GM19395 (cell line): ENCODE measurements around the gene SH3PXD2A.
"Not testable (repeated sequence)": the region's sequence is repeated elsewhere in the genome, so short reads cannot be mapped to it uniquely, and the experiment has no call there.

ENCODE experiments used
- ATAC-seq: cut with Tn5 transposase; IDR thresholded peaks from one replicate; pipeline ENCODE4 v1.9.1; 2021; ENCODE audit warnings: mild to moderate bottlenecking, moderate library complexity; ENCODE audit not compliant: unreplicated experiment

The SH3PXD2A gene

DNA sequence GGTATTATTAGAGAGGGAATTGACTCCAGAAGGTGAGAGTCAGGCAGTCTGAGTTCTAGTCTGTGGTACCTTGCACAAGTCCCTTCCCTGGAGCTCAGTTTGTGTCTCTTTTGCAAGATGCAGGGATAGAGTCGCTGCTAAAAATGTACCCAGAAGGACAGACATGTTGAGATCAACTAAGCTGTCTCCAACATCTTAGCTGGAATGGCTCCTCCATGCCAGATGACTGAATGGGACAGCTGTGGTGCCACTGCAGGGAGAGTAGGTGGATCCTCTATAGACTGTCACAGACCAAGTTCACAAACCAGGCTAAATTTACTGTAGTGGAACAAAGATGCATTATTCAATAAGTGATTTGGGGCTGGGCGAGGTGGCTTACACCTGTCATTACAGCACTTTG lies 241.8 kb downstream of the SH3PXD2A start:
- no peak for ATAC-seq

DNA sequence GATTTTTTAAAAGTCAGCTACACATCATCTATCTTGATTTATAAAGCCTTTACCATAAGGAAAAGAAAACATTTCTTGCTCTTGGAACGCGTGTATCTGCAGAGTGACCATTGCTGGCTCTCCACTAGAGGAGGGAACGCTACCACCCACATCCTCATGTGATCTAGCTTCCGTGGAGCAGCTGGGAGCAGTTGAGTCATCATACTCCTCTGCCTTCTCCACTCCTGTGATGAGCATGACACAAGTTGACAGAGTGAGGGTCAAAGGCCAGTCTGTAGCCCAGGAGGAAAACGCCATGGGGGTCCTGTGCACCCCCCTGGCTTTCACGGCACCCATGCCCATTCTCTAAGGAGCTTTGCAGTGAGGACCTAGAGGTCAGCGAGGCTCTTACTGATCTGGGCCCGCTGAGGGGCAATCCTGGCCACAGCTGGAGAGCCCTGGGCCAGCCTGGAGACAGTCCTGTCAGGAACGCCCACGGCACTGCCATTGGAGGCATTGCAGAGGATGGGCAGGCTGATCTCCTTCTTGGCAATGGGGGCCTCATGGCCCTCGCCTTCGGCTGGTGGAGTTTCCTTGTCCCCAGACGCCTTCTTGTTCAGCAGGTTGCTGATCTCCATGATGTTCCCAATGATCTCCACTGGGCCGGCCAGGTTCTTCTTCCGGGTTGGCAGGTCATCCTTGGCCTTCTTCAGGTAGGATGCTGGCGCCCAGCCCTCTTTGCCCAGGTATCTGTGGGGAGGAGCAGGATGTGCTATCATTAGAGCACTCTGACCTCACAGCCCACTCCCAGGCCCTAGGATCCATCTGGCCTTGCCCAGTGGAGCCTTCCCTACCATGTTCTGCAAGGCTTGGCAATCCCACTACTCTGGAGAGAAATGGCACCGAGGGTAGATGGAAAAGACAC lies 242.7 kb downstream of the SH3PXD2A start:
- ATAC-seq, result no peak

DNA sequence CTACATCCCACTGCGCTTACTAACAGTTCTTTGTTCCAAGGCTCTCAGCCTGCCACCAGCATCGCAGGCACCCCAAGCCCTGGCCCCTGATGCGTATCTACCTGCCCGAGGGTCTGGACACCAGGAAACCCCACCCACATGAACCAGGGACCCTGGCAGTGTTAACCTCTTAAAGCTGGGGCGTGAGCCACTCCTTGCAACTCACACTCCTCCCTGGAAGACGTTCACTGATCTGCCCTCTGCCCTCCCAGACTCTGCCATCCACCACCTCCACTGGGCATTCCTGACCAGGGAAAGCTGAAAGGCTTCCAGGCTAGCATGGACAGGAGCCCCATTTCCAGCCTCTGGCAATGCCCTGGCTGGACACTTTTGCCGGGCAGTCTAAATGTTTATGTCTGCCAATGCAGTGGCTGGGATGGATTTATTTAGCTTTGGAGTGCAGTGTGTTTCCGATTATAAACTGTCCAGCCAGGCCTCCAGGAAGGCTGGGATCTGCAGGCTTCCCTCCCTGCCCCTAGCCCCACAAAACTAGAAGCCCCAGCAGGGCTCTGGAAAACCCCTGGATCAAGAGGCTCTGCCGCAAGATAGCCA lies 244.4 kb downstream of the SH3PXD2A start:
- no peak for ATAC-seq

DNA sequence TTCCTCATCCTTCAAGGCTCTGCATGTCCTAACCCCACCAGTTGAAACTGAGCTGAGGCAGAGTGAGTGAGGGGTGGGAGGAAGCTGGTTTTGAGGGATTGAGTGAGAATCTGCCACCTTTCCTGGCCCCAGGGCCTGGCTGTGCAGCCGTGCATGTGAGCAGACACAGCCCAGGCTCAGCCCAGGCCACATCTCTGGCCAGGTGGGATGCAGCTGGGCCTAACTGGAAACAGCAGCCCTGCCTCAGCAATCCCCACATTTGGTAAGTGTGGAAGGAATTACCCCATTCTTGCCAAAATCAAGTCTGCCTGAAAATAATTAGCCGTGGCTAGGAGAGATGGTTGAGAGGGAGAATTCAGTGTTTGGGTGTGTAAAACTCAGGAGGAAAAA lies 245.3 kb downstream of the SH3PXD2A start:
- no peak for ATAC-seq

DNA sequence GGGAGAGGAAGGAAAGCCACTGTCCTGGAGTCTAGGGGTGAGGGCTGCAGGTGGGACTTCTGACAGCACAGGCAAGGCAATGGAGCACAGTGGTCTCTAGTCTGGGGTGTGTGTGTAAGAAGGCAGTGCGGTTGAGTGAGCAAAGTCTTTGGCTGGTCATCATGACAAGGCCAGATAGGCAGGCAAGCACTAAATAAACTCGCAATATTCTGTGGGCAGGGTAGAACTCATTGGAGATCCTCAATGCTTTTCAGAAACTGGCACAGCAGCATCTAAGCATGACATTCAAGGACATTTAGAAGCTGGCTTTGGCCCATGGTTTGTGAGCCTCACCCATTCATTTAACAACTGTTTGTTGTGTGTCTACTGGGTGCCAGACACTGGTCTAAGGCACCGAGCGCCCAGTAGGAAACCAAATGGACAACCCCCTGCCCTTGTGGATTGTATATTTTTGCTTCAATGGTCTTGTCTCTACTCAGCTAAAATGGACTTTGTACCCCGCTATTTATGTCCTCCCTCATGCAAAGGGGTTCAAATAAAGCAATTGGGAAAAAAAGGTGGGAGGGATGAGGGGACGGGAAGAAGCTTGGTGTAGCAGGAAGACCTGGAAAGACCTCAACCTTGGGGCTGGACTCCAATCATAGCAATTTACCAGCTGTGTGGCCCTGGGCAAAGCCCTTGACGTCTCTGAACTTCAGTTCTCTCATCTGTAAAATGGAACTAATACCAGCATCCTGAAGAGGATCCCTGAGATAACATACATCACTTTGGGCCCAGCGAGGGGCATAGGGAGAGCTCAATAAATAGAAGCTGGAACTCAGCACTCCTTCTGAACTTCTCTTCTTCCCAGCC lies 245.9 kb downstream of the SH3PXD2A start:
- ATAC-seq, result no peak

DNA sequence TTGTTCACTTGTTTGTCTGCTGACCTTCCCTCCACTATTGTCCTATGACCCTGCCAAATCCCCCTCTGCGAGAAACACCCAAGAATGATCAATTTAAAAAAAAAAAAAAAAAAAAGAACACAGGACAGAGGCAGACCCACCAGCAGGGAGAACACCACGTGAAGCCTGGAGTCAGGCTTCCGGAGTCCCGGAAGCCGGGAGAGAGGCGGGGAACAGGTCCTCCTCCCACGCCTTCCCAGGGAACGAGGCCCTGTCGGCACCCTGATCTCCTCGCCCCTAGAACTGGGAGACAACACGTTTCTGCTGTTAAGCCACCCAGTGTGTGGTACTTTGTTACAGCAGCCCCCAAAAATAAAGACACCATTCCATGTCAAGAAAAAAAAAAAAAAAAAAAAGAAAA lies 247.3 kb downstream of the SH3PXD2A start:
- not testable (repeated sequence) for ATAC-seq

DNA sequence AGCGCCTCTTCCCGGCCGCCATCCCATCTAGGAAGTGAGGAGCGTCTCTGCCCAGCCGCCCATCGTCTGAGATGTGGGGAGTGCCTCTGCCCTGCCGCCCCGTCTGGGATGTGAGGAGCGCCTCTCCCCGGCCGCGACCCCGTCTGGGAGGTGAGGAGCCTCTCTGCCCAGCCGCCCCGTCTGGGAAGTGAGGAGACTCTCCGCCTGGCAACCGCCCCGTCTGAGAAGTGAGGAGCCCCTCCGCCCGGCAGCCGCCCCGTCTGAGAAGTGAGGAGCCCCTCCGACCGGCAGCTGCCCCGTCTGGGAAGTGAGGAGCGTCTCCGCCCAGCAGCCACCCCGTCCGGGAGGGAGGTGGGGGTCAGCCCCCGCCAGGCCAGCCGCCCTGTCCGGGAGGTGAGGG lies 248.3 kb downstream of the SH3PXD2A start:
- ATAC-seq, result not testable (repeated sequence)

DNA sequence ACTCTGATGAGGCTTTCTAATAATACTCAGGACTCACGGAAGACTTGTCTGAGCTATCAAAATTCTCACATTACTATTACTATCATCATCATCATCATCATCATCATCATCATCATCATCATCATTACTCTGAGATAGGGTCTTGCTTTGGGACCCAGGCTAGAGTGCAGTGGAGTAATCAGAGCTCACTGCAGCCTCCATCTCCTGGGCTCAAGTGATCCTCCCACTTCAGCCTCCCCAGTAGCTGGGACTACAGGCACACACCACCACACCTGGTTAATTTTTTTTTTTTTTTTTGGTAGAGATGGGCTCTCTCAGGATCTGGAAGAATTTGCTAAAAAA lies 249.3 kb downstream of the SH3PXD2A start:
- not testable (repeated sequence) for ATAC-seq

DNA sequence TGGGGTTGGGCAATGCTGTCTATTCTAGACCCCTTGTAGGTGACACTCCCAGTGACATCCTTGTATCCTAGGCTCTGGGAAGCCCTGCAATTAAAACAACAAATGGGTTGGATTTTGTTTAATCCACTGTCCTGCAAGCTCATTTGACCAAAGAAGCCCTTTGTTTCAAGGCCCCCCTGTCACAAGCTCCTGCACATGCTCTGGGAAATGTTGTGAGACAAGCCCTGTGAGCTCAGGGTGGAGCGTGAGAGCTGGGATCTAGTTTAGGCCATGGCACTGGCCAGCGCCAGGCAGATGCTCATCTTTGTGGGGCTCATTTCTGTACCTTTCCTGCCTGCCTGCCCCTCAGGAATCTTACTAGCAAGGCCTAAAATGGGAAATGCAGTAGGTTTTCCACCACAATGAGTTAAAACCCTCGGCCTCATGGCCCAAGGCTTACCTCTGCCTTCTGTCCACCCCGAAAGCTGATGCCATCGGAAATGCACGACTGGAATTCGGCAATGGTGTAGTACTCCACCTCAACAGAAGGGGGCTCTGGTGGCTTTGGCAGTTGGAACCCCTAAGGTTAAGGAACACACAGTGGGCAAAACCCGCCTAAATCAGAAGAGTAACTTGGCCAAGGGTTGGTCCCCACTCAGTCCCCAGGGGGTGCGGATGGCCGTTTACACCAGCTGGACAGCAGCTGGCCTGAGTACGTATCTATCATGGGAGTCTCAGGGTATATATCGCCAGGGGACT lies 249.8 kb downstream of the SH3PXD2A start:
- ATAC-seq, result no peak

DNA sequence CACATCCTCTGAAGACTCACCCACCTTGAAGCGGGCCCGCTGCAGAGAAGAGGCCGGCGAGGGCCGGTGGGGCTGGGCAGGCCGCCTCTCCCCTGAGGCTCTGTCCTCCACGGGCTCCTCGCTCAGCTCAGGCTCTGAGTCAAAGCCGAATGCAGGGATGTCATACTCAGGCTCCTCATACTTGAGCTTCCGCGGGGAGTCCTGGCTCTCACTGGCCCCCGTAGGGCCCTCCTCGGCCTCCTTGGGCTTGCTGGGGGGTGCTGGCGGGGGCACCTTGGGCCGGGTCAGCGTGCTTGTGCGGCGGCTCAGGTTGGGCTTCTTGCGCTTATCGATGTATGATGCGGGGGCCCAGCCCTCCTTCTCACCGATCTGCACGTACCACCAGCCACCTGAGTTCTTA lies 252.0 kb downstream of the SH3PXD2A start:
- no peak for ATAC-seq

DNA sequence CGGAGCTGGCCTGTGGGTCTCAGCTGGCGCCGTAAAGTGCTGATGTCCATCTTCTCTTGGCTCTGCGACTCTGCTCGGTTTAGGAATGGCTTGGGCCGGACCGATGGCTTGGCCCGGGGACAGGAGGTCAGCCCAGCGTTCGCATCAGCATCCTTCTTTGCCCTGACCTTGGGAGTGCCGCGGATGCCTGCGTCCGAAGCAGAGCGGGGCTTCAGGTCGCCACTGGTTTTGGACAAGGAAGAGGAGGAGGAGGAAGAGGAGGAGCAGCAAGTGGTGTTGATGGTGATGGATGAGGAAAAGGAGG lies 252.6 kb downstream of the SH3PXD2A start:
- no peak for ATAC-seq

DNA sequence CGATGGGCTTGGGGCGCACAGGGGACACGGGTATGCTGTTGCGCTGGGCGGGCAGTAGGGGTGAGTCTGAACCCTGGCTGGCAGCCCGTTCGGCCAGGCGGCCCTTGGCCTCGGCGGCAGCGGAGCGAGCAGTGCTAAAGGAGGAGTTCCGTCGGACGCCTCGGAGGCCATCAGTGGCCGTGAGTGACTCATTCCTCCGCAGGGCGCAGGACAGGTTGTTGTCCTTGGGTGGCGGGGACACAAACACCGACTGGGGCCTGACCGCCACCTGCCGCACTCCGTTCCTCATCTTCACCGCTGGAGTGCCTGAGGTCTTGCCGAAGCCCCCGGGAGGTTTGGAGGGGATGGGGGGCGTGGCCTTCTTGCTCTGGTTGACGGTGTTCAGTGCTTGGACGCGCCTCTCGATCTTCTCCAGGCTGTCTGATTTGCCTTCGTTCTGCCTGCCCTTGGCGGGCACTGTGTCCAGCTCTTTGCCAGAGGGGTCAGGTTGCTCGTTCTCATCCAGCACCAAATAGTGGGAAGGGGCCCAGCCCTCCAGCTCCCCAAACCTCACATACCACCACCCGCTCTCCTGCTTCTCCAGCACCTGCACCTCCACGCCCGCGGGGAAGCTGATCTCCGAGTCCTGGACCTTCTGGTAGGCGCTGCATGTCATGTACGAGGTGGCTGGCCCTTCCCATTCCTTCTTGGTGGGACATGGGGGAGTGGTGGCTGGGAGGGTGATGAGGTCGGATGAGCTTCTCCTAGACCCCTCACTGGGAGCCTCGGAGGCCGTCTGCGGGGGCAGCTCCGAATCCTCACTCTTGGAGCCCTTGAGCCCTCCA lies 253.1 kb downstream of the SH3PXD2A start:
- ATAC-seq, result no peak

DNA sequence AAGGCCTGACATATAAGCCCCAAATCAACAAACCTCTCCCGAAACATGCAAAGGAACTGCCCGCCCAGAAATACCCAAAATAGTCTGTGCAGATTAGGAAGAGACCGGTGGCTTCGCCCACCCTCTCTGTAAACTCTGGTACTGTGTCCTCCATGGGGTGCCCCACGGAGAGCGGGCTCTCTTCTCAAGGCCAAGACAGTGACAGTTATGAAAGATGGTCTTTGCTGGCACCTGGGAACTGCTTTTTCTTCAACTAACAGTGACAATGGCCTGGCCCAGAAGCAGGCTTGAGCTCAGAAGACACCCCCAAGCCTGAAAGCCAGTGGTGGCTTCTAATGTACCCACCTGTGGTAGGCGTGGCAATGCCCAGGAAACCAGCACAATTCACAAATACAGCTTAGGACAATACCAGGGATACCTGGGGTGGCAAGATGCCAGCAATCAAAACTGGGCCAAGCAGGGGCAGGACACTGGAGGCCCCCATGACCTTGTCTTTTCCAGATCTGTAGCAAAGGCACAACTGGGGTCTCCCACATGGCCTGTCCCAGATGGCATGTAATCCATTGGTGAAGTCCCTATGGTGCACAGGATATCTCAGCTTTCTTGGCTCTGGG lies 254.3 kb downstream of the SH3PXD2A start:
- no peak for ATAC-seq

DNA sequence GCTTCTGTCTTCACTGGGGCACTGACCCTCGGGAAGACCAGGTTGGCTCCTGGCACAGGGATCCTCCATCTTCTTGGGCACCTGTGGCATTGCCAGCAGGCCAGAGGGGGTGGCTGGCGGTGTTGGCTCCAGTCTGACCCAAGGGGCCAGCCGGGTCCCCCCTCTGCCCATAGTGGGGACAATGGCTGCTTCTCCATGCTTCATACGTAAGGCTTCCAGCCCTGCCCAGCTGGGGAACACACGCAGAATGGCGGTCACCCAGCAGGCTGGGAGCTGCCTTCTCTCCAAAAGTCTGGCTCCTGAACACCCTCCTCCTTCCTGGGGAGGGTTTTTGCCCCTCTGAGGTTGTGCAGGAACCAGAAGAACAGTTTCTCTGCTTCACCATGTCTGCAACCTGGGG lies 255.1 kb downstream of the SH3PXD2A start:
- no peak for ATAC-seq

DNA sequence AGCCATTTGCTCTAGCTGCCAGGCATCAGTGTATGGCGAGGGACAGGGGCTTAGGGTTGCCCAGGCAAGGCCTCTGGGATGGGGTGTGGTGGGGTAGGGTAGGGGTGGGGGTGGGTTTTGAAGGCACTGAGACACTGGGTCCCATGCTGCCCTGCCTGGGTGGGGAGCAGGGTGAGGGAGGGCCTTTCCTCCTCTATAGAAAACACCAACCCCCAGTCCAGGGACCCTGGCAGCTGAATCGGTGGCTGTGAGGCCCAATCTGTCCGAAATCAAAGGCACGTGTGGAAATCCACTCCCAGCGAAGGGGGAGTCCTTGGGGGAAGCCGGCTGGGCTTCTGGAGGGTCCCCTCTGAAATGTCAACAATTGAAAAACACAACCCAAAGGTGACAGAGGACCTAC lies 255.5 kb downstream of the SH3PXD2A start:
- no peak for ATAC-seq

DNA sequence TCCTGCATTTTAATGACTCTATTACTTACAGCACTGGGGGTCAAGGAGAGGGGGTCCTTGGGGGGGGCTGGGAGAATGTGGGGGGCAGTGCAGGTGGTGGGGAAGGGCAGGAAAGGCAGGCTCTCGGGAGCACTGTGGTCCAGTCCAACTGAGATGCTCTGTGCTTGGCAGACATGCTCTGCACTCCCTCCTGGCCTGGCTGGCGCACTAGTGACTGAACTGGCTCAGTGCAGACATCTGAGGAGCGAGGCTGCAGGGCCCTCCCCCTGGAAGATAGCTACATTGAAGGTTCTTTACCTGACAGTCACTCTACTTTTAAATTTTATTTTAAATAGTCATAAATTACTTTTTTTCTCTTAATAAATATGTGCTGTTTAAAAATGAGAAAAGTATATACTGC lies 256.2 kb downstream of the SH3PXD2A start:
- no peak for ATAC-seq

DNA sequence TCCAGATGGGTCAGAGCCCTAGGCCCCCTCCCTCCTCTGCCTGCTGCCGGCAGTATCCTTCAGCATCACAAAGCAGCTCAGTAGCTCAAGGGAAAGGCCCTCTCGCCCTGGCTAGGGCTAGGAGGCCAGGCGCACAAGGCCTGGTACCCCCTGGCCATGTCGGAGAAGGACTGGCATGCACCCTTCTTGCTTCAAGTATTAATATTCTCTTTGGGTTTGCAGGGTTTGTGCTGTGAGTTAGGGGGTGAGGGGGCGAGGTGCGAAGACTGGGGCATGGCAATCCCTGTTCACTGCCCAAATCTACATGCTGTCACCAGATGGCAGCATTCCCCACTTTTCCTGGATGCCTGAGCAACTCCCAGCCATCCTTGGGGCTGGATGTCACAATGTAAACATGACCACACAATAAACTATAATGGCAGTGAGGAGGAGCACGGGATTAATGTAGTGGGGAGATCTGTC lies 256.7 kb downstream of the SH3PXD2A start:
- ATAC-seq, result no peak

DNA sequence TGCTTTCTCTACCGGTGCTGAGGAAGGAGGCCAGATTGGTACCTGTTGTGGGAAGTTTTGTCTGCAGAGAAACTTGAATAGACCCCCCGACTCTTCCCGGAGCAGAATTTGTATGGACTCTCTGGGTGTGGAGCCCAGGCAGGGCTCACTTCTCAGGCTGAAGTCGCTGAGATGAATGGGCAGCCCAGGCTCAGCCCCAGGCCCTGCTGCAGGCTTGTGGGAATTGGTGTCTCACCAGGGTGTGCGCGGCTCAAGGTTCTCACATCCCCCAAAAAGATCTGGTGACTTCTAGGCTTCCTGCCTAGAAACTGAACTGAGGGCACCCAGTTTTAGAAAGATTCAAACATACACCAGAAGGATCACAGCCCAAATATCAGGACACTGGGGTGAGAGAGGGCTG lies 258.4 kb downstream of the SH3PXD2A start:
- no peak for ATAC-seq

DNA sequence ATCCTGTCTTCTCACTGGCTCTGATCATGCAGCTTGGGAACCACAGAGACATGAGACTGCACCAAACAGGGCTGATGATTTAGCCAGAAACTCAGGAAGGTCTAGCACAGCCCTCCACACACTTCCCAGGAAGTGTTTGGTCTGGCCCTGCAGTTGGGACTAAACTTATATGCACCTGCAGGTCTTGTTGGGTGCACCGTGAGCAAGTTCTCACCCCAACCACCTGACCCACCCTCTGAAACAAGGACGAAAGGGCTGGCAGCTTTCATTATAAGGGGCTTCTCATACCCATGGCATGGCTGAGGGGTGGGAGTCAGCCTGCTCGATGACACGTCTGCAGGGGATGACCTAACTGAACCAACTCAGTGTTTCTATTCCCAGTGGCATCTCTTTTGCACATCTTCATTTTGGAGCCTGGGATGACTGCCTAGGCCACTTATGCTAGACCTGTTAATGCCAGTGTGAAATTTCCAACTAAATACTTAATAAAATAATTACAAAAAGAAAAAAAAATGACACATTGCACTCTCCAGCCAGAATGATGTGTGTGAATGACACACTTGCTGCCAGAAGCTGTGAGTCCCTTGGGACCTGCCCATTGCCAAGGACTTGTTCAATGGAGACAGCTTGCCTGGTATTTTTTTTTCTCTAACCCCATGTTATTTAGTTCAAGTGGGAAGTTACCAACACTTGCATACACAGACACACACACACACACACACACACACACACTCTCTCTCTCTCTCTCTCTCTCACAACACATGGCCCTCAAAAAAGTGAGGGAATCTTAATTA lies 259.2 kb downstream of the SH3PXD2A start:
- ATAC-seq, result no peak
